HPDE6-E6E7 (cell line): ENCODE measurements around the gene LCP1.
"Not testable (repeated sequence)": the region's sequence is repeated elsewhere in the genome, so short reads cannot be mapped to it uniquely, and the experiment has no call there.

Experiments used
- DNase-seq: peaks from one replicate; pipeline ENCODE4 v3.0.0; 2011; ENCODE audit warnings: missing footprints; ENCODE audit errors: extremely low spot score

LCP1 gene, protein sequence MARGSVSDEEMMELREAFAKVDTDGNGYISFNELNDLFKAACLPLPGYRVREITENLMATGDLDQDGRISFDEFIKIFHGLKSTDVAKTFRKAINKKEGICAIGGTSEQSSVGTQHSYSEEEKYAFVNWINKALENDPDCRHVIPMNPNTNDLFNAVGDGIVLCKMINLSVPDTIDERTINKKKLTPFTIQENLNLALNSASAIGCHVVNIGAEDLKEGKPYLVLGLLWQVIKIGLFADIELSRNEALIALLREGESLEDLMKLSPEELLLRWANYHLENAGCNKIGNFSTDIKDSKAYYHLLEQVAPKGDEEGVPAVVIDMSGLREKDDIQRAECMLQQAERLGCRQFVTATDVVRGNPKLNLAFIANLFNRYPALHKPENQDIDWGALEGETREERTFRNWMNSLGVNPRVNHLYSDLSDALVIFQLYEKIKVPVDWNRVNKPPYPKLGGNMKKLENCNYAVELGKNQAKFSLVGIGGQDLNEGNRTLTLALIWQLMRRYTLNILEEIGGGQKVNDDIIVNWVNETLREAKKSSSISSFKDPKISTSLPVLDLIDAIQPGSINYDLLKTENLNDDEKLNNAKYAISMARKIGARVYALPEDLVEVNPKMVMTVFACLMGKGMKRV

DNA sequence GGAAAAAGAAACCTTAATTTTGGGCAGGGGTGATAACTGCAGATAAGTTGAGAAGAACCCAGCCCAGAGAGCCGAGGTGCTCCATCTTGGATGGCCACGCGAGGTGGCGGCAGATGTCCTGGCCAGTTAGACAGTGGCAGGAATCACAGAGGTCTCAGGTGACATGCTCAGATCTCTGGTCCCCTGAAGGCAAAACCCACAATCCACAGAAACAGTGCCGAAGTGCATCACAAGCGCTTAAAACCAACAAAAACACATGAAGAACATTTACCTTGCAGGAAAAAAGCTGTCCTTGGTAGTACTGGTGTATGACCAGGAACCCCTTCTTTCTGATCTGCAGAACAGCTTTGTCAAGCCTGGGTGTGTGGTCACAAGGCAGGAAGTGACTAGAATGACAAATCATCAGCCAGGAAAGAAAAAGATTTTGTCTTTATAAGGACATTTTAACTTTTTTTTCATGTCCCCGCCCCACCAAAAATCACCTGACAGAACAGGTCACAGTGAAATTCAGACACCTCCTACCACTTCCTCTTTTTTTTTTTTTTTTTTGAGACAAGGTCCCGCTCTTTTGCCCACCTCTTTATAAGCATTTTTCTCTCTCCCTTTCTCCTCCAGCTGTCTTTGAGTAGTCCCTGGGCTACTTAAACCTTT is at the start of gene LCP1:
Gene LCP1 (minus strand): TSS at position 338 of the 651 bp plus-strand sequence. CDS start 22,515 bp downstream, outside the sequence.
- no peak for DNase-seq

DNA sequence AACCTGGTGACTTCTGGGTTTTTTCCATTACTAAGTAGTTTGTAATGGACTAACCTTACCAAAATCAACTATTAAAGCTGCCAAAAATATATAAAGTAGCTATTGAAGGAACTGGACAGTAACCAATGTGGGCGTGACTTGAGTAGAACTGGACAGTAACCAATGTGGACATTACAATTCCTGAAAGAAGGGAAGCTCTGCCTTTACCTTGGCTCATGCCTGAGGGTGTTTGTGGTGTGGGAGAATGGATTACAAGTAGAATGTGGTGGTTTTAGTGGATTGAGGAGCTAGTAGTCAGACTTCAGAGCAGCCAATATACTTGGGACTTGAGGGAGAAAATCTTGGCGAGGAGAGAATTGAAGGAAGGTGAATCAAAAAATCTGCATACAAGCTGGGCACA is 47.3 kb upstream of the LCP1 start:
- no peak for DNase-seq

DNA sequence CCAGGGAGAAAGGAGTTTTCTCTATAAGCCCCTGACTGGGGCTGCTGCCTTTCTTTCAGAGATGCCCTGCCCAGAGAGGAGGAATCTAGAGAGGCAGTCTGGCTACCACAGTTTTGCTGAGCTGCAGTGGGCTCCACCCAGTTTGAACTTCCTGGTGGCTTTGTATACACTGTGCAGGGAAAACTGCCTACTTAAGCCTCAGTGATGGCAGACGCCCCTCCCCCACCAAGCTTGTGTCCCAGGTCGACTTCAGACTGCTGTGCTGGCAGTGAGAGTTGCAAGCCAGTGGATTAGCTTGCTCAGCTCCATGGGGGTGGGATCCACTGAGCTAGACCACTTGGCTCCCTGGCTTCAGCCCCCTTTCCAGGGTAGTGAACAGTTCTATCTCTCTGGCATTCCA is 38.3 kb upstream of the LCP1 start:
- not testable (repeated sequence) for DNase-seq

DNA sequence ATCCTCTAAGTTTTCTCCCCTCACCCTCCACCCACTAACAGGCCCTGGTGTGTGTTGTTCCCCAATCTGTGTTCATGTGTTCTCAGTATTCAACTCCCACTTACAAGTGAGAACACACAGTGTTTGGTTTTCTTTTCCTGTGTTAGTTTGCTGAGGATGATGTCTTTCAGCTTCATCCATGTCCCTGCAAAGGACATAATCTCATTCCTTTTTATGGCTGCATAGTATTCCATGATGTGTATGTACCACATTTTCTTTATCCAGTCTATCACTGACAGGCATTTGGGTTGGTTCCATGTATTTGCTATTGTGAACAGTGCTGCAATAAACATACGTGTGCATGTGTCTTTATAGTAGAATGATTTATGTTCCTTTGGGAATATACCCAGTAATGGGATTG is 32.8 kb upstream of the LCP1 start:
- not testable (repeated sequence) for DNase-seq

DNA sequence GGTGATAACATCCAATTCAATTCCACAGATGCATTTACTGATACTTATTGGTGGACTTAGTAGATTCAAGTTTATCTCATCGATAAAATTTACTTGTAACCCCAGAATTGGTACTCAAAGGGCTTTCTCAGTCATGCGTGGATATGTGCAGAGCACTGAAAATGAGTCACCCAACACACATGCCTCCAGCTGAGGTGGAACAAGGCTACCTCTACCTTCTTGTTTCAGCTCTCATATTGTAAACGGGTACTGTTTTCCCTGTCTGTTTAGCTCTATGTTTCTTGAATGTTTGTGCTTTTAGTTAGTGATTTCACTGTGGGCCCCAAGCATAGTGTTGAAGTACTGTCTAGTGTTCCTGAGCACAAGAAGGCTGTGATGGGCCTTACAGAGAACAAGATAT is 31.3 kb upstream of the LCP1 start:
- DNase-seq = no peak

DNA sequence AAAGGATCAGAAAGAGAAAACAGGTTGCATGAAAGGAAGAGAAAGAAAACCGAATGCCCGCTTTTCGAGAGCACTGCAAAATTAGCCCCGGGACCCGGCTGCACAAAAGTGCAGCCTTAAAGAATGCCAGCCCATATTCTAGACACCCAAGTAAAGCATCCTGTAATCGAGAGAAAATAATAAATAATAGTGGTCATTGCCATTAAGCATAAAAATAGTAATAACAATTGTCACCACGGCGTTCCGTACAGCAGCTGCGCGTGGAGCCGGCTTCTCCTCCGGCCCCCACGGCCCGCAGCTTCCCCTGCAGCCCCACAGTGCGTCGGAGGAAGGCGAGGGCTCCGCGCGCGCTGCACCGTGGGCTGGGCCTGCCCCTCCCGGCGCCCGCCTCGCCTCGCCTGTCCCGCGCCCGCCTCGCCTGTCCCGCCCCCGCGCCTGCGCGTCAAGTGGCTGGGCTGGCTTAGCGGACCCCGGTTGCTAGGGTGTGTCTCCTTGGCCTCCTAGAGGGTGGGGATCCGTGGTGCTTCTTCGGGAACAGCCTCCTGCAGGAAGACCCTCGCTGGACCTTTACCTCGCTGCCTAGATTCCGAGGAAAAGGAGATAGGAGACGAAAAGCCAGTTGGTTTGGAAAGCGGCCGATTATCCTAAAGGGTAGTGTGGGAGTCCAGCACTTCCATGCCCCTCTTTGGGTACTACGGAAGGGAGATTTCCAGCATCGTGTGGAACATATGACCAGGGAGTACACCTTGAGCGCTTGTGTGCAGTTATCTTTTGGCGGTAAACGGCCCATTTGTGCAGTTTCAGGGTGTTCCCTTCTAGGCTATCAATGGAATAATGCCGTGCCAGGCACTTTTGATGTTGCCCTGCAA is 29.7 kb upstream of the LCP1 start, which contains the start of gene LRRC63:
Gene LRRC63 (plus strand): TSS at position 446 of the 869 bp plus-strand sequence. CDS start 1,107 bp downstream, outside the sequence.
- peak; percentile 28 for DNase-seq

DNA sequence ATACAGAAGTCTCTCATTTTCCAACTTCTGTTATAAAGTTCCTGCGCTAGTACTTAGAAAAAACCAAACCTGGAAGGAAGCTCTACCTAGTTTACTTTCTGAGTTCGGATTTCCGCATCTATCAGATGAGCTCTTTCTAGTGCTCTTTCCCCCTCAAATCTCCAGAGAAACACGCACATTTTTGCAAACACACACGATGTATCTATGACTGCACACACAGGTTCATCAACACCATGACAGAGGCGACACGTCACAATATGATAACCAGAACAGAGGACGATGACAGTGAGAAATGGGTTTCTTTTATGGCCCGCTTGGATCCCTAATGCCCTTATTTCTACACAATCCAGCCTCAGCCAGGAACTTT is 29.1 kb upstream of the LCP1 start:
- DNase-seq = no peak

DNA sequence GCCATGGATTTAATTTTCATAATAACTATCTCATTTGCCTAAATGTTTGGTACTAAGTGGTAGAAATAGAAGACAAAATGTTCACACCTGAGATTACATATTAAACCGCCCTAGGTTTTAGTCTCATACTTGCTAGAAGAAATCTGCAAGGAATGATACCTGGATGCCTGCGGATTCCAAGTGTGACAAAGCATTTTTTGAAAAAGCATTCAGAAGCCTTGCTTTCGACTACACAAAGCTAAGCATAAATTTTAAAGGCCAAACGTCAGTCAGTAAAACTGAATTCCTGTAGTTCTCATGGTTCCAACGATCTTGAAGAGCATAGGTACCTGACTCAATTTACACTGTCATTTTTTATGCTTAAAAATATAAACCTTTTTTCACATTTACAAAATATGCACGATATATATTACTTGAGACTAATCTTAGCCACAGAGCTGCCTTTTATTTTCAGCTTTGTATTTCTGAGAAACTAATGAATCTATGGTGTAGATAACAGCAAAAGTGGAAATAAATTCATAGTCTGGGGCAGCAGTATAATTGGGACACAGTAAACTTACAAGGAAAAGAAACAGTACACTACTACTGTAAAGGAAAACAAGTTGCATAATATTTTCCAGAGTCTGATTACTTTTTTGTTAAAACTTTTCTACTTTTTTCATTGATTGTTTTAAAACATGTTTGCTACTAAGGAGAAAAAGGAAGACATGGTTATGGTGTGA is 28.5 kb upstream of the LCP1 start:
- no peak for DNase-seq

DNA sequence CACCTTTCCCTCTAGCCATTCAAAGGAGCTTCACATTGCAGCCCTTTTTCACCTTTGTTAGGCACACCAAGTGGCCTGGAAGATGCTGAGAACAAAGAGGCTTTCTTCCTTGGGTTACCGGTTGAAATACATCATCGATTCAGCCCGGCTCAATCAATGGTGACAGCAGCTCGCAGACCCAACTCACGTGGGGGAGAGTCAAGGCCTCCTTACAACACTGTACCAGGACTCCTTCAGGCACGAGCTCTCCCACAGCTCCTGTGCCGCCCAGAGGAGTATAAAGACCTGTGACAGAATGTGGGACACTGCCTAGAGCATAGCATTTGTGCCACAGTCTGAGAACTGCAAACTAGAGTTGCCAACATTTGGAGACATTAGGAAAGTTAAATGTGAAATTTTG is 25.9 kb upstream of the LCP1 start:
- DNase-seq = no peak

DNA sequence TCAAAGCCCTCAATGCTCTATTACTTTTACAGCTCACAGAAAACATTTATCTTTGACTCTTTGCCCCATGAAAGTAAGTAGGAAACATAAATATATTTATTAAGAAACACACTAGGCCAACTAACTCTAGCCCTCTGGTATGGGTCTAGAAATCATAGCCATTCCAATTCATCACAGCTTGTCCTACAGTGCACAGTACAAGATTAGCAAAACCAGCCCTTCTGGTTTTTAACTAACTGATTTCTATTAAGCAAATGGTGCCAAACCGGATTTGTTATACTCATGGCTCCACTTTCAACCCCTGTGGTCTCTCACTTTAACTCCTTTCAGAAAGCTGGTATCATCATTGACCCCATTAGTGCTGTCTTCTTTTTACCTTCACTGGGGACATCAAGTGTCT is 24.2 kb upstream of the LCP1 start:
- DNase-seq = no peak

DNA sequence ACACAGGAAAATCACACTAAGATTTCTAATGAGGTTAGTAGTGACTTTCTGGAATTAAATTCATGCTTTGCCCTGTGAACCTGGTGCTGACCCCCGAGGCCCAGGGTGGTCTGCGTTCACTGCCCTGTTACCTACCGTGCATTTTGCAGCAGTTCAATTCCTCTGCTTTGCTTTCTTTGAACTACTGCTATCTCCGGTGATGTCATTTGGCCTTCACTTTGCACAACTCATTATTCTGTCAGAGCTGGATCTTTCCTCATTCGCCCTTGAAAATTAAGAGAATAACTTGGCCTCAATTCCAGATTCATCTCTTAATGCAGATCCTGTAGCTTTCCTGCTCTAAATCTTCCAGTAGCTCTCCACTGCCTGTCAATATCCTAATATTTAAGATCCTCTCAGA is 21.0 kb upstream of the LCP1 start:
- no peak for DNase-seq

DNA sequence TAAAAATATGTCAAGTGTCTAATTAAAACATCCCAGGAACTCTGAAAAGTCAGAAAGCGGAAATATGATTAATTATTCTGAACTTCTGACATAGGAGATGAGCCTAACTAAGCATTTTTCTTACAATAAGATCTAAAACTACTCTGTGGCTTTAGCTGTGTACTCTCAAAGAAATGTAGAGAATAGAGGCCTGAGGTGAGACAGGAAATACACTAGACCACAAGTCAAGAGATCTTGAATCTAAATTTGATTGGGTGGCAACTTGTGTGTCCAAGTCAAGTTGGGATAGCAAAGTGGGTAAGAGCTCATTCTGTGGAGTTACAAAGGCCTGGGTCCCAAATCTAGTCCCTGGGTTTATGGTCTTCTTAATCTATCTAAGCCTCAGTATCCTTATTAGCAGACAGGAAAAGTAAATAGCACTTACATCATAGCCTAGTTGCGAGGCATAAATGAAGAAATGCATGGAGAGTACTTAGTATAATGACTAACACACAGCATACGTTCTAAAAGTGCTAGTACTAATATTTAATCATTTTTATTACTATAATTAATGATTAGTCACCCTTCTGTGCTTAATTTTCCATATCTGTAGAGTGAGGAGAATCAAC is 20.3 kb upstream of the LCP1 start:
- no peak for DNase-seq

DNA sequence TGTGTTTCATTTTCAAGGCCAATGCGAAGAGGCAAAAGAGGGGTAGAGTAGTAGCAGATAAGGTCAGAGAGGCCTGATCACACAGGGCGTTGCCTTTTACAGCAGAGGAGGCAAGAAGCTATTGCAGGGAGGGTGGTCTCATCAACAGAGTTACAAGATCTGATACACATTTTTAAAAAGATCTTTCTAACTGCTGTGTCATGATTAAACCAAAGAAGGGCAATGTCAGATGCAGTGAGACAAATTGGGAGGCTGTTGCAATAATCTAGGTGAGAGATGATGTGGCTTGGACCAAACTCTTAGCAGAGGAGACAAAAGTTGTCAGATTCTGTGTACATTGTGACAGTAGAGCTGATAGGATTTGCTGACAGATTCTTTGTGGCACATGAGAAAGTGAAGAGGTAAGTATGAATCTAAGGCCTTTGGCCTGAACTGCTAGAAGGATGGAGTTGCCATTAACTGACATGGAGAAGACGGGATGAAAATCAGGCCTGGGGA is 16.8 kb upstream of the LCP1 start:
- no peak for DNase-seq

DNA sequence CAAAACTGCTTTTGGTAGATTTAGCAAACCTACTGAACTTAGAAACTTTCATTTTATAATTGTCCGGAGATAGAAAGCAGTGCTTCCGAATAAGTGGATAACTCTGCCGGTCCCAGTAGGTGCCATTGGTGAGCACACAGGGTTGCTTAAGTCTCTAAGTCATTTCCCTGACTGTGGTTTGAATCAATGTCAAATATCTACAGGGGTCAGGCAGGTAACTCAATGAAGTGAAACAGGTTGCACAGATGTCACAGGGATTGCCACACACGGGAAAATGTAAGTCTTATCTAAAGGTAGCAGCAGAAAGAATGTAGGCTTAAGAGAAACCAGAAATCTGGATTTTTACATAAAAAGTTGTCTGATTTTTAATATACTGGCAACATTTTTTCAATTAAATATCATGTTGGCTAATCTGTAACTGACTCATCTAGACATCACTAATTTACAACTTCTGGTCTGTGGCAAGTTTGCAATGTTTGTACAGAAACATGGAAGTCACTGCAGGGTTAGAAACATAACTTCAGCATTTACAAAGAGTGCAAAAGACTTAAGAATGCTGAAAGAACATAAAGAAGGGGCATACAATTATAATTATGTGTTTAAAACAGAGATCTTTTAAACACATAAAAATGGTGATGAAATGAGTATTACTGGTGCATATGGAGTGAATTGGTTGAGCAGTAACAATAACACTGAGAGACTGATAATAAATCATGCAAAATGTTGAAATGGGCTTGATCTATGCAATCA is 15.5 kb upstream of the LCP1 start:
- no peak for DNase-seq

DNA sequence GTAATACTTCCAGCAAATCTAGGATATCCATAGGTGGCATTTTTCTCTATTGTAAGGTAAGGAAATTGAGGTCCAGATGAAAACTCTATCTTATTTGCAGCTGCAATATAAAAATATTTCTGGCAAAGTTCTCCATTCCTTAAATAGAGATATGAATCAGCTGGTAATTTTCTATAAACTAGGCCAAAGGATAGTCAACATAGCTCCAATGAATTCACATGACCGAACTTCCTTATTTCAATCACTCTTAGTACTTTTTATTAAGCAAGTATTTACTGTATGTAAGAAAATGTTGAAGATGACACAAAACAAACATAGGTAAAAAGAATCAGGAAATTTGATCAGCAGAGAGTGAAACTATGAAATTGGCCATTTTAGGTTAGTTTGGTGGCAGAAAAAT is 13.0 kb upstream of the LCP1 start:
- no peak for DNase-seq

DNA sequence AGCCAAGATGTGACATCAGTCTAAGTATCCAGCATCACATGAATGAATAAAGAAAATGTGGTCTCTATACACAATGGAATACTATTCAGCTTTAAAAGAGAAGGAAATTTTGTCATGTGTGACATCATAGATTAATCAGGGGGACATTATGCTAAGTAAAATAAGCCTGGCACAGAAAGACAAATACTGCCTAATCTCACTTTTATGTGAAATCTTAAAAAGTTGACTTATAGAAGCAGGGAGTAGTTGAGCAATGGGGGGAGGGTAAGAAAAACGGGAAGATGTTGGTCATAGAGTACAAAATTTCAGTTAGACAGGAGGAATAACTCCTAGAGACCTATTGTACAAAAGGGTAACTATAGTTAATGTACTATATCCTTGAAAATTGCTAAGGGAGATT is 10.4 kb upstream of the LCP1 start:
- no peak for DNase-seq

DNA sequence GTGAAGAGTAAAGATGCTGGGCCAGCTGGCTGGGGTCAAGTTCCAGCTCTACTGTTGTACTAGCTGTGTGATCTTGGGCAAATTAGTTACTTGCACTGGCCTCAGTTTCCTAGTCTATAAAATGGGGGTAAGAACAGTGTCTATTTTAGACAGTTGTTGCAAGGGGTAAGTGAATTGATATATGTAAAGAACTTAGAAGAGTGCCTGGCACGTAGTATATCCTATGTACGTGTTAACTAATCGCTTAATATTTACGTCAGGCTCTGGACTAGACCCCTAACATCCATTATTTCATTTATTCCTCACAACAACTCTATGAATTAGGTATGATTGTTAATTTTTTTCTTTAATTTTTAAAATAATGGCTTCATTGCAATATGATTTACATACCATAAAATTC is 3.7 kb upstream of the LCP1 start:
- no peak for DNase-seq

DNA sequence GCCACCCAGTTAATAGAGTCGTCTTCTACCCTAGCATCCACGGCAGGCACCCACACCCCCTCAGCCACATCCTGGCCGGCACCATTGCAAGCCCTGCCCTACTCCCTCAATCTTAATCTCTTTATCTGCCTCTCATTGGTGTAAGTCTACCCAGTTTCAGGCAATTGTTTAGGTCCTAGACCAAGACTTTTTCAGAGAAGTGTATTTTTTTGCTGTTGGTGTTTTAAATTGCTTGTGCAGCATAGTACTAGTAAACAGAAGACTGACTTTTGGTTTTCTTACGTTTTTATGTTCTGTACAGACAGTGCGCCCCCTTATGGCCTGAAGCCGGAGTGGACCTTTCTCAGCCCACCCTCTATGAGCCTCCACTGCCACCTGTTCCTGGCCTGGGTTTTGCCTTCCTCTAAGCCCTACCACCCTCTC is 2.3 kb upstream of the LCP1 start:
- DNase-seq = no peak

DNA sequence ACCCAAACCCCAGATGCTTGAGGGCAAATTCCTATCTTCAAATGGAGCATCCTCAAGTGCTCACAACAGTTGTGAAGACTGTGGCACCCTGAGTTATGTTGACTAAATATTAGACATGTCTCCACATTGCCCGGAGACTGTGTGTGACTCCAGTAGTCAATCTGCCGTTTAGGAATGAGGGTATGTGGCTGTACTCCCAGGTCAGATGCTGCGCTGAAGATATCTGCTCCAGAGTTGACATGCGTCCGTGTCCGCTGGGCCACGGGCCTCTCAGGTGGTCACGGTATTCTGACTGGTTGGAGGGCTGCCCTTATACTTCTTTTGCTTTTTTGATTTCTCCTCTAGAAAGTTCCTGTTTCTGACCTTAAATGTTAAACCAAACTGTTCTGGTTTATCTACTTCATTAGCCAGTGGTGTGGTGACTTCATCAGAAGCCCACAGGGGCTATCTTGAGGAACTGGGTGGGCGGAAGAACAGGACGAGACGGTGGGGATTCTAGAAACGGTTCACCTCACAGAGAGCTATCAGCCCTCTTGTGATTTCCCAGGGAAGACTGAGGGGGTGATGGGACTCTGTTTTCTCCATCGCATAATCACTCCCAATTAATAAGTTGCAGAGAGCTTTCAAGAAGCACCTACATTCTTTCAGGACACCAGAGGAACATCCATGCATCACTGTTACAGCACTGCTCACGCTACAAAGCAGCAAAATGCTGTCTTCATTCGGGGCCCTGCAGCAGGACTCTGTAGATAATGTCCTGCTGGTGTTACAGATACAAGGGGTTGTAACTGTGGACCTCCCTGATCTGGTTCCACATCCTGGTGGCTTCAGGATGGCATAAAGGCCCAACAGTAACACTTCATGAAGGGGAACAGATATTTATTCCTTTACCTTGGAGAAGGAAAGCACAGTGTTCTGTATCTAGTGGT is 1.3 kb upstream of the LCP1 start:
- no peak for DNase-seq
